Peyer's patch (tissue), 4 donors: ENCODE measurements around the gene GOLGA2.

Experiments
- POLR2A ChIP-seq, 2 donors: fragments of 450-650 bp; IDR thresholded peaks; one replicate each; pipeline ENCODE4 v1.5.1; 2017; ENCODE audit warnings: antibody characterized with exemption in 2 of 2, mild to moderate bottlenecking in 2 of 2, moderate library complexity in 2 of 2
- TF ChIP-seq, protein P1 (sequence below), 6 experiments: fragments of 450-650 bp in 4 of 6; fragments of 200-600 bp in 2 of 6; sonication (generic) in 1 of 6; IDR thresholded peaks; one replicate each; pipeline ENCODE4 v1.5.1; 2017 to 2019; ENCODE audit warnings: antibody characterized with exemption in 6 of 6, mild to moderate bottlenecking in 3 of 6, moderate library complexity in 1 of 6

DNA sequence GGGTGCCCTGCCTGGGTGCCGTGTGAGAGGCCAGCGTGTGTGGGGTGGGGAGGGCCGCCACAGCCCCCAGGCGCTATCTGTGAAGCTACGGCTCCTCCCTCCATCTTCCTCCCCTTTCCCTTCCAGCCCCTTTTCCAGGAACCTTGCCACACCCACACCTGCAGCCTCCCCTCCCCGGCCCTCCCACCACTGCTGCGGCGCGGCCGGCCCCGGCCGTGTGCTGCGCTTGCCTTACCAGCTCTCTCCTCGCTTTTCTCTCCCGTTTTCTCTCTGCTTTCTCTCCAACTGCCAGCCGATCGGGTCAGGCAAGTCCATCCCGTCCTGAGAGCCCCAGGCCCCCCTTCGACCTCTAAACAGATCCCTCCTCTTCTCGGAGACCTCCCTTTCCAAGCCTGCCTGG is 21.4 kb downstream of the GOLGA2 start:
- no peak for TF ChIP-seq POLR2A (IDR thresholded peaks at IDR 0.05)
- TF ChIP-seq, protein P1, sequence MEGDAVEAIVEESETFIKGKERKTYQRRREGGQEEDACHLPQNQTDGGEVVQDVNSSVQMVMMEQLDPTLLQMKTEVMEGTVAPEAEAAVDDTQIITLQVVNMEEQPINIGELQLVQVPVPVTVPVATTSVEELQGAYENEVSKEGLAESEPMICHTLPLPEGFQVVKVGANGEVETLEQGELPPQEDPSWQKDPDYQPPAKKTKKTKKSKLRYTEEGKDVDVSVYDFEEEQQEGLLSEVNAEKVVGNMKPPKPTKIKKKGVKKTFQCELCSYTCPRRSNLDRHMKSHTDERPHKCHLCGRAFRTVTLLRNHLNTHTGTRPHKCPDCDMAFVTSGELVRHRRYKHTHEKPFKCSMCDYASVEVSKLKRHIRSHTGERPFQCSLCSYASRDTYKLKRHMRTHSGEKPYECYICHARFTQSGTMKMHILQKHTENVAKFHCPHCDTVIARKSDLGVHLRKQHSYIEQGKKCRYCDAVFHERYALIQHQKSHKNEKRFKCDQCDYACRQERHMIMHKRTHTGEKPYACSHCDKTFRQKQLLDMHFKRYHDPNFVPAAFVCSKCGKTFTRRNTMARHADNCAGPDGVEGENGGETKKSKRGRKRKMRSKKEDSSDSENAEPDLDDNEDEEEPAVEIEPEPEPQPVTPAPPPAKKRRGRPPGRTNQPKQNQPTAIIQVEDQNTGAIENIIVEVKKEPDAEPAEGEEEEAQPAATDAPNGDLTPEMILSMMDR (IDR thresholded peaks at IDR 0.05): no peak
